H9 (cell line): Measurements from ENCODE around the gene DPF3. TPM values are rescaled to one million over a fixed set of nuclear protein-coding genes. Genes with fewer than 3 reads are reported as not detected.

Experiments used
- DNase-seq: peaks from one replicate; pipeline ENCODE4 v3.0.0-alpha.2; 2017
- H2AFZ ChIP-seq: one replicate; pipeline ENCODE4 v1.6.1; 2013; ENCODE audit warnings: mild to moderate bottlenecking, low read length, control low read depth, moderate library complexity
- H2AK5ac ChIP-seq: 2 replicates; pipeline ENCODE4 v1.6.1; 2013; ENCODE audit warnings: low read length, control low read depth, mixed read lengths; ENCODE audit not compliant: insufficient read length
- H2BK120ac ChIP-seq: one replicate; pipeline ENCODE4 v1.6.1; 2013; ENCODE audit warnings: low read depth, mild to moderate bottlenecking, low read length, control low read depth, inconsistent platforms; ENCODE audit not compliant: poor library complexity, severe bottlenecking
- H2BK12ac ChIP-seq: 2 replicates; pipeline ENCODE4 v1.6.1; 2013; ENCODE audit warnings: low read length, control low read depth, mixed read lengths, low read depth; ENCODE audit not compliant: insufficient read length
- H2BK15ac ChIP-seq: 2 replicates; pipeline ENCODE4 v1.6.1; 2013; ENCODE audit warnings: low read depth, low read length, control low read depth
- H2BK20ac ChIP-seq: one replicate; pipeline ENCODE4 v1.6.1; 2013; ENCODE audit warnings: low read depth, mild to moderate bottlenecking, low read length, control low read depth, inconsistent platforms; ENCODE audit not compliant: poor library complexity, severe bottlenecking
- H2BK5ac ChIP-seq: 2 replicates; pipeline ENCODE4 v1.6.1; 2013; ENCODE audit warnings: low read length, control low read depth, mixed read lengths; ENCODE audit not compliant: insufficient read length
- H3K14ac ChIP-seq: 2 replicates; pipeline ENCODE4 v1.6.1; 2013; ENCODE audit warnings: low read length, control low read depth; ENCODE audit not compliant: insufficient read depth
- H3K18ac ChIP-seq: 2 replicates; pipeline ENCODE4 v1.6.1; 2013; ENCODE audit warnings: low read depth, mild to moderate bottlenecking, mixed read lengths, low read length, control low read depth; ENCODE audit not compliant: insufficient read length
- H3K23ac ChIP-seq: 2 replicates; pipeline ENCODE4 v1.6.1; 2013; ENCODE audit warnings: low read length, control low read depth, mixed read lengths, low read depth; ENCODE audit not compliant: insufficient read length
- H3K23me2 ChIP-seq: 2 replicates; pipeline ENCODE4 v1.6.1; 2013; ENCODE audit warnings: low read depth, mild to moderate bottlenecking, mixed read lengths, low read length, control low read depth; ENCODE audit not compliant: insufficient read length, poor library complexity, severe bottlenecking
- H3K27ac ChIP-seq: 2 replicates; pipeline ENCODE4 v1.5.1; 2013; ENCODE audit warnings: low read length, control low read depth, mixed read lengths, low read depth; ENCODE audit not compliant: insufficient read length
- H3K27me3 ChIP-seq: 2 replicates; pipeline ENCODE4 v1.6.1; 2013; ENCODE audit warnings: low read length, control low read depth, inconsistent platforms; ENCODE audit not compliant: insufficient read depth
- H3K4ac ChIP-seq: 2 replicates; pipeline ENCODE4 v1.6.1; 2013; ENCODE audit warnings: low read depth, mild to moderate bottlenecking, control low read depth, inconsistent platforms, low read length, moderate library complexity
- H3K4me1 ChIP-seq: 2 replicates; pipeline ENCODE4 v1.6.1; 2013; ENCODE audit warnings: low read length, control low read depth, inconsistent platforms; ENCODE audit not compliant: insufficient read depth
- H3K4me2 ChIP-seq: 2 replicates; pipeline ENCODE4 v1.6.1; 2013; ENCODE audit warnings: low read length, control low read depth, mixed read lengths; ENCODE audit not compliant: insufficient read length, insufficient read depth
- H3K56ac ChIP-seq: 2 replicates; pipeline ENCODE4 v1.6.1; 2013; ENCODE audit warnings: low read depth, mild to moderate bottlenecking, mixed read lengths, low read length, control low read depth; ENCODE audit not compliant: insufficient read length
- H3K79me1 ChIP-seq: 2 replicates; pipeline ENCODE4 v1.6.1; 2013; ENCODE audit warnings: low read depth, mild to moderate bottlenecking, moderate library complexity, low read length, control low read depth, inconsistent platforms; ENCODE audit not compliant: insufficient read depth, poor library complexity, severe bottlenecking
- H3K79me2 ChIP-seq: 2 replicates; pipeline ENCODE4 v1.6.1; 2013; ENCODE audit warnings: low read length, control low read depth, inconsistent platforms; ENCODE audit not compliant: insufficient read depth
- H3K9ac ChIP-seq: 2 replicates; pipeline ENCODE4 v1.6.1; 2013; ENCODE audit warnings: low read length, control low read depth, mixed read lengths; ENCODE audit not compliant: insufficient read length; ENCODE audit errors: extremely low read depth
- H3K9me3 ChIP-seq: one replicate; pipeline ENCODE4 v1.6.1; 2013; ENCODE audit warnings: low read depth, low read length, inconsistent platforms; ENCODE audit not compliant: control insufficient read depth
- H3T11ph ChIP-seq: one replicate; pipeline ENCODE4 v1.6.1; 2013; ENCODE audit warnings: mild to moderate bottlenecking, low read length, control low read depth, inconsistent platforms
- H4K20me1 ChIP-seq: one replicate; pipeline ENCODE4 v1.6.1; 2013; ENCODE audit not compliant: control insufficient read depth, insufficient read length, insufficient read depth
- H4K5ac ChIP-seq: 2 replicates; pipeline ENCODE4 v1.6.1; 2013; ENCODE audit warnings: low read depth, mild to moderate bottlenecking, mixed read lengths, low read length, control low read depth; ENCODE audit not compliant: insufficient read length
- H4K8ac ChIP-seq: replicated peaks from 2 replicates; pipeline ENCODE4 v1.6.1; 2013; ENCODE audit warnings: low read length, control low read depth, mixed read lengths, low read depth; ENCODE audit not compliant: insufficient read length
- H4K91ac ChIP-seq: 2 replicates; pipeline ENCODE4 v1.6.1; 2013; ENCODE audit warnings: low read depth, mild to moderate bottlenecking, moderate library complexity, mixed read lengths, low read length, control low read depth; ENCODE audit not compliant: insufficient read length
- H3K27ac Mint-ChIP-seq, 3 experiments: 2 replicates in 2 of 3; 3 replicates in 1 of 3; pipeline ENCODE4 v1.8.0; 2020 to 2021; ENCODE audit warnings: mixed read lengths in 3 of 3, mild to moderate bottlenecking in 1 of 3, moderate library complexity in 1 of 3
- H3K27me3 Mint-ChIP-seq: 2 replicates; pipeline ENCODE4 v1.8.0; 2021; ENCODE audit warnings: low read depth, mild to moderate bottlenecking, moderate library complexity, mixed read lengths
- H3K36me3 Mint-ChIP-seq, 3 experiments: 2 replicates in 2 of 3; 3 replicates in 1 of 3; pipeline ENCODE4 v1.8.0; 2020 to 2021; ENCODE audit warnings: low read depth in 3 of 3, mixed read lengths in 3 of 3; ENCODE audit not compliant: insufficient read depth in 1 of 3
- H3K4me1 Mint-ChIP-seq, 2 experiments: 2 replicates each; pipeline ENCODE4 v1.8.0; 2020; ENCODE audit warnings: mixed read lengths in 2 of 2
- H3K4me3 Mint-ChIP-seq, 2 experiments: 2 replicates in 1 of 2; 3 replicates in 1 of 2; pipeline ENCODE4 v1.8.0; 2020 to 2021; ENCODE audit warnings: mild to moderate bottlenecking in 2 of 2, mixed read lengths in 2 of 2, moderate library complexity in 1 of 2
- H3K9me3 Mint-ChIP-seq, 2 experiments: 2 replicates in 1 of 2; 3 replicates in 1 of 2; pipeline ENCODE4 v1.8.0; 2020; ENCODE audit warnings: mild to moderate bottlenecking in 2 of 2, mixed read lengths in 2 of 2, moderate library complexity in 1 of 2
- CTCF ChIP-seq: fragments of 200-600 bp; sonication (generic); conservative IDR thresholded peaks from 3 replicates; pipeline ENCODE4 v1.8.0; 2021; ENCODE audit warnings: antibody characterized with exemption, mild to moderate bottlenecking
- WGBS: extraction: QIAGEN DNeasy Blood & Tissue Kit; methylation state at CpG from one replicate; pipeline ENCODE4 v1.1.7; 2013; ENCODE audit warnings: missing lambda C conversion rate, low lambda C conversion rate, mixed read lengths; ENCODE audit not compliant: insufficient read length; ENCODE audit errors: extremely low coverage; 5-methylcytosine and 5-hydroxymethylcytosine counted together
- total RNA-seq: library from RNA; stranded (reverse); gene quantifications from 2 replicates; pipeline ENCODE4 v1.2.1, GENCODE V29; 2021

Gene DPF3
- total RNA-seq, 1 experiment from 2014 or later = not detected

GRCh38 chr14:72611506-72611905 is 282.4 kb downstream of the DPF3 start:
- no peak overlapping the region for H2BK5ac ChIP-seq
- no peak overlapping the region for H2BK20ac ChIP-seq
- DNase-seq = peak; percentile 6
- peaks cover 10% of the 10 kb centered on the region for H3K27me3 Mint-ChIP-seq
- H2BK15ac ChIP-seq = no peak overlapping the region
- no peak overlapping the region for H4K91ac ChIP-seq
- no peaks in the 10 kb centered on the region for H3K79me1 ChIP-seq
- no peaks in the 10 kb centered on the region for H3K4me1 ChIP-seq
- H3K4ac ChIP-seq = no peak overlapping the region
- H2BK120ac ChIP-seq = no peak overlapping the region
- H4K5ac ChIP-seq = no peak overlapping the region
- H3K23me2 ChIP-seq = no peaks in the 10 kb centered on the region
- no peak overlapping the region for H3K27ac ChIP-seq
- no peak overlapping the region for H3K14ac ChIP-seq
- no peak overlapping the region for H3K56ac ChIP-seq
- no peak overlapping the region for H2AFZ ChIP-seq
- no peaks in the 10 kb centered on the region for H3K79me2 ChIP-seq
- H4K20me1 ChIP-seq = no peaks in the 10 kb centered on the region
- H3K36me3 Mint-ChIP-seq = no peaks in the 10 kb centered on the region; a peak in 1 of 7 replicates
- no CpG with 5 or more reads among the region's 4 CpGs for WGBS
- H3K27me3 ChIP-seq = no peaks in the 10 kb centered on the region
- no peak overlapping the region for H3K27ac Mint-ChIP-seq
- no peak overlapping the region for H2AK5ac ChIP-seq
- no peak overlapping the region for H2BK12ac ChIP-seq
- no peak overlapping the region for H3K23ac ChIP-seq
- H3K4me2 ChIP-seq = no peak overlapping the region
- H3K18ac ChIP-seq = no peak overlapping the region
- H3K9me3 Mint-ChIP-seq = no peaks in the 10 kb centered on the region; a peak in 1 of 5 replicates
- no peak overlapping the region for H3K4me3 Mint-ChIP-seq
- H3T11ph ChIP-seq = no peak overlapping the region
- peaks cover 4 to 10% of the 10 kb centered on the region in 2 experiments; a peak in 2 of 4 replicates for H3K4me1 Mint-ChIP-seq
- H3K9me3 ChIP-seq = no peaks in the 10 kb centered on the region
- H3K9ac ChIP-seq = no peak overlapping the region
- H4K8ac ChIP-seq = no peak overlapping the region
- TF ChIP-seq CTCF = no peak
